ENCODE results near the gene ZBED1. TPM values are rescaled to one million over a fixed set of nuclear protein-coding genes. Genes with fewer than 3 reads are reported as not detected.
"Not testable (repeated sequence)": the region's sequence is repeated elsewhere in the genome, so short reads cannot be mapped to it uniquely, and the experiment has no call there.

ZBED1 gene
- polyA plus RNA-seq, 3 donors = 44.2 to 46.2 (median 45.4) TPM

DNA sequence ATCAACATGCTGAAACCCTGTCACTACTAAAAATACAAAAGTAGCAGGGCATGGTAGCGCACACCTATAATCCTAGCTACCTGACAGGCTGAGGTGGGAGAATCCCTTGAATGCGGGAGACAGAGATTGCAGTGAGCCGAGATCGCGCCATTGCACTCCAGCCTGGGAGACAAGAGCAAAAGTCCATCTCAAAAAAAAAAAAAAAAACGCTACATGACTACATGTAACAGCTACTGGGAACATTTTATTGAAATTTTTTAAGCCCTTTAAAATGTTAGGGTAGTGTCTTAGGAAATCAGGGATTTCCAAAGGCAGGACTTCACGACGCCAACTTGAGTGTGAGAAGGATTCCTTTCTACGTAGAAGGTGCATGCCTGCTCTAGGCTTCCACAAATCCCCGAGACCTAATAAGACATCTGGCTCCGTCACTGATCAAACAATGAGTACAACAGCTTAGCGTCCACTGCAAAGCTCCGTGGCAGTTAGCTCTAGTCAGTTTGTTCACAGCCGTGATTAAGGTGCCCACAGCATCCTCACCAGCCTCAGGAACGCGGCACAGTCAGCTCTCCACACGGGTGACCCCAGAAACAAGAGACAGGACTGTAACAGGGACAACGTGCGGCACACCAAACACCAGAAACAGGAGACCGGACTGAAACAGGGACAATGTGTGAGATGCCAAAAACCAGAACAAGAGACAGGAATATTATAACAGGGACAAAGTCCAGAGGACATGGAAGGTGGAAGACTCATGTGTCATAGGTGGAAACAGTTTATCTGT lies 33.7 kb downstream of the ZBED1 start:
- DNase-seq (ENCODE audit: extremely low read depth in 1 of 11, low read depth in 9 of 11, low spot score in 4 of 11) = no peak

DNA sequence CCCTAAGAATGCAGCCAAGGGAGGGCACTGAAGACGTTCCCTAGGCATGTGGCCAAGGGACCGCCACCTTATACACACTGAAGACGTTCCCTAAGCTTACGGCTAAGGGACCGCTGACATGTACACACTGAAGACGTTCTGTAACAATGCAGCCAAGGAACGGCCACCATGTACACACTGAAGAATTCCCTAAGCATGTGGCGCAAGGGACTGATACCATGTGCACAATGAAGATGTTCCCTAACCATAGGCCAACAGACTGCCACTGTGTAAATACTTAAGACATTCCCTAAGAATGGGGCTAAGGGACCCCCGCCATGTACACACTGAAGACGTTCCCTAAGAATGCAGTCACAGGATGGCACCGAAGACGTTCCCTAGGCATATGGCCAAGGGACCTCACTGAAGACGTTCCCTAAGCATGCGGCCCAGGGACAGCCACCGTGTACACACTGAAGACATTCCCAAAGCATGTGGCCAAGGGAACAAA lies 36.1 kb downstream of the ZBED1 start:
- no peak for DNase-seq (ENCODE audit: extremely low read depth in 1 of 11, low read depth in 9 of 11, low spot score in 4 of 11)

DNA sequence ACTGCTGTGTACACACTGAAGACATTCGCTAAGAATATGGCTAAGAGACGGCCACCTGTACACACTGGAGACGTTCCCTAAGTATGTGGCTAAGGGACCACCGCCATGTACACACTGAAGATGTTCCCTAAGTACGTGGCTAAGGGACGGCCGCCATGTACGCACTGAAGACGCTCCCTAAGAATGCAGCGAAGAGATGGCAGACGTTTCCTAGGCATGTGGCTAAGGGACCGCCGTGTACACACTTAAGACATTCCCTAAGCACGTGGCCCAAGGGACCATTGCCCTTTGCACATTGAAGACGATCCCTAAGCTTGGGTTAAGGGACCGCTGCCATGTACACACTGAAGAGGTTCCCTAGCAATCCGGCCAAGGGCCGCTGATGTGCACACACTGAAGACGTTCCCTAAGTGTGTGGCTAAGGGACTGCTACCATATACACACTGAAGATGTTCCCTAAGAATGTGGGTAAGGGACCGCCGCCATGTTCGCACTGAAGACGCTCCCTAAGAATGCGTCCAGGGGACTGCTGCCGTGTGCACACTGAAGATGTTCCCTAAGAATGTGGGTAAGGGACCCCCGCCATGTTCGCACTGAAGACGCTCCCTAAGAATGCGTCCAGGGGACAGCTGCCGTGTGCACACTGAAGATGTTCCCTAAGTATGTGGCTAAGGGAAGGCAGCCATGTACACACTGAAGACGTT lies 36.7 kb downstream of the ZBED1 start:
- no peak for DNase-seq (ENCODE audit: extremely low read depth in 1 of 11, low read depth in 9 of 11, low spot score in 4 of 11)

- not testable (repeated sequence) for DNase-seq (ENCODE audit: extremely low read depth in 1 of 11, low read depth in 9 of 11, low spot score in 4 of 11)
Observed at GRCh38 chrX:2463481-2463880, 37.3 kb downstream of the ZBED1 start.

- DNase-seq (ENCODE audit: extremely low read depth in 1 of 11, low read depth in 9 of 11, low spot score in 4 of 11) = no peak
Observed at GRCh38 chrX:2462780-2463179, 38.0 kb downstream of the ZBED1 start.

GRCh38 chrX:2462074-2462473 lies 38.7 kb downstream of the ZBED1 start:
- no peak for DNase-seq (ENCODE audit: extremely low read depth in 1 of 11, low read depth in 9 of 11, low spot score in 4 of 11)

DNA sequence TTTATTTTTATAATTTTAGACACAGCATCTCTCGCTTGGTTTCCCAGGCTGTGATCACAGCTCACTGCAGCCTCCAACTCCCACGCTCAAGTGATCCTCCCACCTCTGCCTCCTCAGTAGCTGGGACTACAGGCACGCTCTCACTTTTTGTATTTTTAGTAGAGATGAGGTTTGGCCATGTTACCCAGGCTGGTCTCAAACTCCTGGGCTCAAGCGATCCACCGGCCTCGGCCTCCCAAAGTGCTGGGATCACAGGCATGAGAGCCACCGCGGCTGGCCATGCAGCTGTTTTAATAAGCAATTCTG lies 39.1 kb downstream of the ZBED1 start:
- no peak for DNase-seq (ENCODE audit: extremely low read depth in 1 of 11, low read depth in 9 of 11, low spot score in 4 of 11)

- DNase-seq (ENCODE audit: extremely low read depth in 1 of 11, low read depth in 9 of 11, low spot score in 4 of 11) = not testable (repeated sequence)
Observed at GRCh38 chrX:2460821-2461710, 39.7 kb downstream of the ZBED1 start.

GRCh38 chrX:2460048-2460447 lies 40.7 kb downstream of the ZBED1 start:
- DNase-seq (ENCODE audit: extremely low read depth in 1 of 11, low read depth in 9 of 11, low spot score in 4 of 11) = not testable (repeated sequence)

DNA sequence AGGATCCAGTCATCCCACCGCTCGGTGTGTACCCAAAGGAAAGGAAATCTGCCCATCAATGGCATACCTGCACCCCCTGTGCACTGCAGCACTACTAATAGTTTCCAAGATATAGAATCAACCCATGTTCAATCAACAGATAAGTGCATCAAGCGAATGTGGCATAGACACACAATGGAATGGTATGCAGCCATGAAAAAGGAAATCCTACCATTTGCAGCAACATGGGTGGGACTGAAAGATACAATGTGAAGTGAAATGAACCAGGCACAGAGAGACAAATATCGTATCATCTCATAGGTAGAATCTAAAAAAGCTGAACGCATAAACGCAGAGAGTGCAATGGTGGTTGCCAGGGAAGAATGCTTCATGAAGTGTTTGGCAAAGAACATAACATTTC lies 42.5 kb downstream of the ZBED1 start:
- DNase-seq (ENCODE audit: extremely low read depth in 1 of 11, low read depth in 9 of 11, low spot score in 4 of 11) = no peak

GRCh38 chrX:2457289-2458133 lies 43.3 kb downstream of the ZBED1 start:
- no peak for DNase-seq (ENCODE audit: extremely low read depth in 1 of 11, low read depth in 9 of 11, low spot score in 4 of 11)

DNA sequence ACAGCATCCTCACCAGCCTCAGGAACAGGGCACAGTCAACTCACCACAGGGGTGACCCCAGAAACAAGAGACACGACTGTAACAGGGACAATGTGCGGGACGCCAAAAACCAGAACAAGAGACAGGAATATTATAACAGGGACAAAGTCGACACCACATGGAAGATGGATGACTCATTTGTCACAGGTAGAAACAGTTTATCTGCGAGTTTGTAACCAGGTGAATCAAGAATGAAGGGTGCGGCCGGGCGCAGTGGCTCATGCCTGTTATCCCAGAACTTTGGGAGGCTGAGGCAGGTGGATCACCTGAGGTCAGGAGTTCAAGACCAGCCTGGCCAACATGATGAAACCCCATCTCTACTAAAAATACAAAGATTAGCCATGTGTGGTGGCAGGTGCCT lies 44.7 kb downstream of the ZBED1 start:
- not testable (repeated sequence) for DNase-seq (ENCODE audit: extremely low read depth in 1 of 11, low read depth in 9 of 11, low spot score in 4 of 11)

DNA sequence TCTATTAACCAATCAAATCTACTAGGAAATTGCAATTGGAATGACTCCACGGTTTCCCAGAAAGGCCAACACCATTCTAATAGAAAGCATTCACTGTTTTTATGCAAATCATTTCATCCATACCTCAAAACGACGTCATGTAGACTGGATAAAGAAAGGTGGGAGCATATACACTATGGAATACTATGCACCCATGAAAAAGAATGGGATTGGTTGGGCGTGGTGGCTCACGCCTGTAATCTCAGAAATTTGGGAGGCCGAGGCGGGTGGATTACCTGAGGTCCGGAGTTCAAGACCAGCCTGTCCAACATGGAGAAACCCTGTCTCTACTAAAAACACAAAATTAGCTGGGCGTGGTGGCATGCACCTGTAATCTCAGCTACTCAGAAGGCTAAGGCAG lies 46.2 kb downstream of the ZBED1 start:
- not testable (repeated sequence) for DNase-seq (ENCODE audit: extremely low read depth in 1 of 11, low read depth in 9 of 11, low spot score in 4 of 11)

DNA sequence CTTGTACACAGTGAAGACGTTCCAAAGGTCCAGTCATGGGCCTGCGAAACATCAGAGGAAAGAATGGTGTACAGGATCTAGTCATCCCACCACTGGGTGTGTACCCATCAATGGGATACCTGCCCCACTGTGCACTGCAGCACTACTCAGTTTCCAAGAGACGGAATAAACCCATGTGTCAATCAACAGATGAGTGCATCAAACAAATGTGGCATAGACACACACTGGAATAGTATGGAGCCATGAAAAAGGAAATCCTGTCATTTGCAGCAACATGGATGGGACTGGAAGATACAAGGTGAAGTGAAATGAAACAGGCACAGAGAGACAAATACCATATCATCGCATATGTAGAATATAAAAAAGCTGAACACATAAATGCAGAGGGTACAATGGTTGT lies 48.0 kb downstream of the ZBED1 start:
- DNase-seq (ENCODE audit: extremely low read depth in 1 of 11, low read depth in 9 of 11, low spot score in 4 of 11) = no peak

DNA sequence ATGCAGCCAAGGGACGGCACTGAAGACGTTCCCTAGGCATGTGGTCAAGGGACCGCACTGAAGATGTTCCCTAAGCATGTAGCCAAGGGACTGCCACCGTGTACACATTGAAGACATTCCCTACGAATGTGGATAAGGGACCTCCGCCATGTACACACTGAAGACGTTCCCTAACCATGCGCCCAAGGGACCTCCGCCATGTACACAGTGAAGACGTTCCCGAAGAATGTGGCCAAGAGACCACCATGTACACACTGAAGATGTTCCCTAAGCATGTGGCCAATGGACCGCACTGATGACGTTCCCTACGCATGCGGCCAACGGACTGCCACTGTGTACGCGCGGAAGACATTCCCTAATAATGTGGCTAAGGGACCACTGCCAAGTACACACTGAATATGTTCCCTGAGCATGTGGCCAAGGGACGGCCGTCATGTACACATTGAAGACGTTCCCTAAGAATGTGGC lies 48.4 kb downstream of the ZBED1 start:
- no peak for DNase-seq (ENCODE audit: extremely low read depth in 1 of 11, low read depth in 9 of 11, low spot score in 4 of 11)

DNA sequence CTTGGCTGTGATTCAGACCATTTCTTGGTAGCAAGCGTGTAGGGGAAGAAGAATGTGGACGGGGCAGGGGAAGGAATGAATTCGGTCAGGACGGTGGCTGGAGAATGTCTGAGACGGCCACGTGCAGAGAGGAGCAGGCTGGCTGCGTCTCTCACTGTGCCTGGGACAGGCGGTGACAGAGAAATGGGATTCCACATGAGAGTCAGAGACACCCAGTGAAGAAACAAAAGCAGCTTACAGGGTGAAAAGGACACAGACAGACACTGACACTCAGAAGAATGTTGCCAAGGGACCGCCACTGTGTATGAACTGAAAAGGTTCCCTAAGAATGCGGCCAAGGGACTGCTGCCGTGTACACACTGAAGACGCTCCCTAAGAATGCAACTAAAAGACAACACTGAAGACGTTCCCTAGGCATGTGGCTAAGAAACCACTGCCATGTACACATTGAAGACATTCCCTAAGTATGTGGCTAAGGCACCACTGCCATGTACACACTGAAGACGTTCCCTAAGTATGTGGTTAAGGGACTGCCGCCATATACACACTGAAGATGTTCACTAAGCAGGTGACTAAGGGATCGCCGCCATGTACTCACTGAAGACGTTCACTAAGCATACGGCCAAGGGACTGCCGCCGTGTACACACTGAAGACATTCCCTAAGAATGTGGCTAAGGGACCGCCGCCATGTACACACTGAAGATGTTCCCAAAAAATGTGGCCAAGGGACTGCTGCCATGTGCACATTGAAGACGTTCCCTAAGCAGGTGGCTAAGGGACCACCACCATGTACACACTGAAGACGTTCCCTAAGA lies 49.1 kb downstream of the ZBED1 start:
- peak in 1 of 11 donors; percentile 3 for DNase-seq (ENCODE audit: extremely low read depth in 1 of 11, low read depth in 9 of 11, low spot score in 4 of 11)

DNA sequence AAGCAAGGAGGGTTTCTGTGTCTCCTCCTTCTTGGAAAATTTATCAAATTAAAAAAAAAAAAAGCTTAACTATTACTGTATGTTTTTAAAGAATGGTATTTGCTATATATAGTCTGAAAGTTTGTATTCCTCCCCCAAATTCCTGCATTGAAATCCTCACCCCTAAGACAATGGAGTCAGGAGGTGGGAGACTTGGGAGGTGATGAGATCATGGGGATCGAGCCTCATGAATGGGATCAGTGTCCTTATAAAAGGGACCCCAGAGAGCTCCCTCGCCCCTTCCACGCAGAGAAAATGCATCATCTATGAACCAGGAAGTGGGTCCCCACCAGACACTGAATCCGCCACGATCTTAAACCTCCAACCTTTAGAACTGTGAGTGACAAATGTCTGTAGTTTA lies 50.1 kb downstream of the ZBED1 start:
- no peak for DNase-seq (ENCODE audit: extremely low read depth in 1 of 11, low read depth in 9 of 11, low spot score in 4 of 11)
